ENCODE measurements around the gene RABGEF1.
"Not testable (repeated sequence)": the region's sequence is repeated elsewhere in the genome, so short reads cannot be mapped to it uniquely, and the experiment has no call there.

DNA sequence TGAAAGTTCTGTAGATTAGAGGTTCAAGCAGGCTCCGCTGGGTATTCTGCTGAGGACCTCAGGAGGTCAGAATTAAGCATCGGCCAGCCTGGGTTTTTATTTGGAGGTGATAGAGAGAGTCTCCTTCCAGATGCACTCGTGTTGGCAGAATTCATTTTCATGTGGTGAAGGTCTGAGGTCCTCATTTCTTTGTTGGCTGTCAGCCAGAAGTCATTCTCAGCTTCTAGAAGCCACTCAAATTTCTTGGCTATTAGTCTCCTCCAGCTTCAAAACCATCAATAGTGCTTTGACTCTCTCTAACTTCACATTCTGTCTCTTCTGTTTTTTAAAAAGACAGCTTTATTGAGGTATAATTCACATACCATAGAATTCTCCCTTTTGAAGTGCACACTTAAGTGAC lies 22.6 kb downstream of the RABGEF1 start:
- not testable (repeated sequence) for TF ChIP-seq FOXM1 (IDR thresholded peaks at IDR 0.05; ENCODE audit: borderline replicate concordance); FOXA1 (IDR thresholded peaks at IDR 0.05); PKNOX1 (IDR thresholded peaks at IDR 0.05); TARDBP (IDR thresholded peaks at IDR 0.05); HDGF (IDR thresholded peaks at IDR 0.05; ENCODE audit: borderline replicate concordance)

All from HEK293T (cell line).